ENCODE results near the gene TAPT1. TPM values are rescaled to one million over a fixed set of nuclear protein-coding genes. Genes with fewer than 3 reads are reported as not detected.

TAPT1 gene
- total RNA-seq, 1 experiment from 2014 or later, result 11.1 TPM

DNA sequence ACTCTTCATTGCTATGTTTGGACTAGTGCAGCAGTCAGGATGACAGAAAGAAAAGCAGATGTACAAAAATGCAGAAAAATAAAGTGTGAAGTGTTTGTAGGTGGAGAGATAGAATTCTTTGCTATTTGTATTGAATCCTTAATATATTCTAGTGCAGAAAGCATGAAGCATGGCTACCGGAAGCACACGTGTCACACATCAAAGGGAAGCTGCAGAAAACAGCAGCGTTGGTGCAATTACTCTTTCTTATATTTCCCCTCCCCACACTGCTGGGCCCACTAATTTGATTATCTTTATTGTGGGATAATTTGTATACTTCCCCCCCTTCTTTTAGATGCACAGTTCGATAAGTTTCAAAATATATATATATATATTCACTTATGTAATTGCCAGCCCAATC lies 35.9 kb upstream of the TAPT1 start:
- Histone ChIP-seq H4K20me1 (ENCODE audit: control insufficient read depth, insufficient read depth, insufficient read length) (no peaks in the 10 kb centered on the region), H3K23ac (ENCODE audit: insufficient read length, low read depth, low read length) (no peak overlapping the region), H3K9ac (ENCODE audit: extremely low read depth, insufficient read length, low read length) (no peak overlapping the region), H3K4ac (ENCODE audit: low read depth, low read length) (no peak overlapping the region), H2BK12ac (ENCODE audit: insufficient read length, low read depth, low read length) (no peak overlapping the region), H2BK20ac (ENCODE audit: low read depth, low read length, poor library complexity, severe bottlenecking) (no peak overlapping the region), H3K27ac (ENCODE audit: insufficient read length, low read depth, low read length) (no peak overlapping the region), H3K4me1 (ENCODE audit: insufficient read depth, low read length) (no peaks in the 10 kb centered on the region), H2BK120ac (ENCODE audit: low read depth, low read length, poor library complexity, severe bottlenecking) (no peak overlapping the region), H3T11ph (ENCODE audit: low read length) (no peak overlapping the region), H3K27me3 (ENCODE audit: insufficient read depth, low read length) (no peaks in the 10 kb centered on the region), H3K18ac (ENCODE audit: insufficient read length, low read depth, low read length) (no peak overlapping the region), H3K14ac (ENCODE audit: insufficient read depth, low read length) (no peak overlapping the region), H3K79me2 (ENCODE audit: insufficient read depth, low read length) (no peaks in the 10 kb centered on the region), H3K79me1 (ENCODE audit: insufficient read depth, low read depth, low read length, poor library complexity, severe bottlenecking) (no peaks in the 10 kb centered on the region), H4K8ac (replicated peaks; ENCODE audit: insufficient read length, low read depth, low read length) (no peak overlapping the region), H3K23me2 (ENCODE audit: insufficient read length, low read depth, low read length, poor library complexity, severe bottlenecking) (no peaks in the 10 kb centered on the region), H4K91ac (ENCODE audit: insufficient read length, low read depth, low read length) (no peak overlapping the region), H4K5ac (ENCODE audit: insufficient read length, low read depth, low read length) (no peak overlapping the region), H2AFZ (ENCODE audit: low read length) (no peak overlapping the region), H2BK5ac (ENCODE audit: insufficient read length, low read length) (no peak overlapping the region), H3K56ac (ENCODE audit: insufficient read length, low read depth, low read length) (no peak overlapping the region), H3K4me2 (ENCODE audit: insufficient read depth, insufficient read length, low read length) (no peak overlapping the region), H3K9me3 (ENCODE audit: control insufficient read depth, low read depth, low read length) (no peaks in the 10 kb centered on the region), H2BK15ac (ENCODE audit: low read depth, low read length) (no peak overlapping the region), H2AK5ac (ENCODE audit: insufficient read length, low read length) (no peak overlapping the region)
- Mint-ChIP-seq H3K36me3 (ENCODE audit: insufficient read depth in 1 of 3, low read depth in 3 of 3) (no peaks in the 10 kb centered on the region), H3K27me3 (ENCODE audit: low read depth) (no peaks in the 10 kb centered on the region), H3K27ac (no peak overlapping the region), H3K4me3 (no peak overlapping the region), H3K9me3 (no peaks in the 10 kb centered on the region), H3K4me1 (no peaks in the 10 kb centered on the region)
- TF ChIP-seq, protein P1, sequence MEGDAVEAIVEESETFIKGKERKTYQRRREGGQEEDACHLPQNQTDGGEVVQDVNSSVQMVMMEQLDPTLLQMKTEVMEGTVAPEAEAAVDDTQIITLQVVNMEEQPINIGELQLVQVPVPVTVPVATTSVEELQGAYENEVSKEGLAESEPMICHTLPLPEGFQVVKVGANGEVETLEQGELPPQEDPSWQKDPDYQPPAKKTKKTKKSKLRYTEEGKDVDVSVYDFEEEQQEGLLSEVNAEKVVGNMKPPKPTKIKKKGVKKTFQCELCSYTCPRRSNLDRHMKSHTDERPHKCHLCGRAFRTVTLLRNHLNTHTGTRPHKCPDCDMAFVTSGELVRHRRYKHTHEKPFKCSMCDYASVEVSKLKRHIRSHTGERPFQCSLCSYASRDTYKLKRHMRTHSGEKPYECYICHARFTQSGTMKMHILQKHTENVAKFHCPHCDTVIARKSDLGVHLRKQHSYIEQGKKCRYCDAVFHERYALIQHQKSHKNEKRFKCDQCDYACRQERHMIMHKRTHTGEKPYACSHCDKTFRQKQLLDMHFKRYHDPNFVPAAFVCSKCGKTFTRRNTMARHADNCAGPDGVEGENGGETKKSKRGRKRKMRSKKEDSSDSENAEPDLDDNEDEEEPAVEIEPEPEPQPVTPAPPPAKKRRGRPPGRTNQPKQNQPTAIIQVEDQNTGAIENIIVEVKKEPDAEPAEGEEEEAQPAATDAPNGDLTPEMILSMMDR (conservative IDR thresholded peaks at IDR 0.05), result no peak
- no peak for DNase-seq
- no CpG with 5 or more reads among the region's 4 CpGs for WGBS (ENCODE audit: extremely low coverage, insufficient read length, low lambda C conversion rate)
